Ammon's horn (tissue), 1 donor: Measurements from ENCODE around the gene TOMM20.
A peak's percentile ranks its signal among the peaks of the same experiment; 100 is the strongest.
"Not testable (repeated sequence)": the region's sequence is repeated elsewhere in the genome, so short reads cannot be mapped to it uniquely, and the experiment has no call there.

ENCODE experiments used
- DNase-seq: peaks from one replicate; pipeline ENCODE4 v3.0.0-alpha.2; 2016; ENCODE audit warnings: low spot score

TOMM20 gene

GRCh38 chr1:235078480-235079381 is 49.9 kb downstream of the TOMM20 start:
- DNase-seq, result no peak

GRCh38 chr1:235077571-235078479 is 50.8 kb downstream of the TOMM20 start:
- DNase-seq, result no peak

GRCh38 chr1:235077163-235077540 is 51.5 kb downstream of the TOMM20 start:
- DNase-seq, result no peak

- no peak for DNase-seq
These were observed 52.0 kb downstream of the TOMM20 start for GRCh38 chr1:235076504-235077162.

GRCh38 chr1:235075777-235076308 is 52.8 kb downstream of the TOMM20 start:
- DNase-seq, result no peak

- peak; percentile 66 for DNase-seq
These were observed 53.4 kb downstream of the TOMM20 start for GRCh38 chr1:235075048-235075776.

GRCh38 chr1:235074523-235075047 is 54.1 kb downstream of the TOMM20 start:
- DNase-seq, result peak; percentile 78

- DNase-seq, result no peak
These were observed 54.6 kb downstream of the TOMM20 start for GRCh38 chr1:235073968-235074522.

GRCh38 chr1:235073331-235073967 is 55.2 kb downstream of the TOMM20 start:
- DNase-seq, result no peak

- DNase-seq, result not testable (repeated sequence)
These were observed 56.1 kb downstream of the TOMM20 start for GRCh38 chr1:235072577-235072976.

GRCh38 chr1:235072096-235072495 is 56.5 kb downstream of the TOMM20 start:
- DNase-seq, result no peak

- DNase-seq, result no peak
These were observed 57.8 kb downstream of the TOMM20 start for GRCh38 chr1:235070819-235071218.

GRCh38 chr1:235069577-235070563 is 58.8 kb downstream of the TOMM20 start:
- DNase-seq, result no peak

- no peak for DNase-seq
These were observed 59.5 kb downstream of the TOMM20 start for GRCh38 chr1:235069176-235069575.

- no peak for DNase-seq
These were observed 60.2 kb downstream of the TOMM20 start for GRCh38 chr1:235068158-235069121.

GRCh38 chr1:235067396-235068157 is 61.1 kb downstream of the TOMM20 start:
- DNase-seq, result peak; percentile 76
